Epithelial cell of prostate (primary cell): ENCODE data around the gene NAT8L.

ENCODE experiments used
- DNase-seq: peaks from one replicate; pipeline ENCODE4 v3.0.0-alpha.2; 2011; ENCODE audit warnings: low read depth, low spot score
- H3K27ac ChIP-seq: fragments of 450-650 bp; 2 replicates; pipeline ENCODE4 v1.5.1; 2017; ENCODE audit warnings: mild to moderate bottlenecking

NAT8L gene

GRCh38 chr4:2044542-2045517 is 14.3 kb upstream of the NAT8L start:
- no peak for DNase-seq
- no peak overlapping the region for H3K27ac ChIP-seq

GRCh38 chr4:2045518-2045951 is 13.6 kb upstream of the NAT8L start:
- no peak overlapping the region for H3K27ac ChIP-seq
- no peak for DNase-seq

- H3K27ac ChIP-seq: no peak overlapping the region
- no peak for DNase-seq
Observed at GRCh38 chr4:2046031-2046961, 12.8 kb upstream of the NAT8L start.

- no peak for DNase-seq
- H3K27ac ChIP-seq: no peak overlapping the region
Observed at GRCh38 chr4:2047031-2047660, 12.0 kb upstream of the NAT8L start.

GRCh38 chr4:2047781-2048581 is 11.1 kb upstream of the NAT8L start:
- H3K27ac ChIP-seq: no peak overlapping the region
- DNase-seq: no peak

- DNase-seq: no peak
- no peak overlapping the region for H3K27ac ChIP-seq
Observed at GRCh38 chr4:2048831-2049230, 10.3 kb upstream of the NAT8L start.

GRCh38 chr4:2049381-2049780 is 9.7 kb upstream of the NAT8L start:
- DNase-seq: no peak
- H3K27ac ChIP-seq: no peak overlapping the region

- DNase-seq: no peak
Observed at GRCh38 chr4:2049811-2050210, 9.3 kb upstream of the NAT8L start.

GRCh38 chr4:2051086-2051485 is 8.0 kb upstream of the NAT8L start:
- no peak for DNase-seq
- no peak overlapping the region for H3K27ac ChIP-seq

More at GRCh38 chr4:2049811-2050210, 9.3 kb upstream of the NAT8L start:
- no peak overlapping the region for H3K27ac ChIP-seq

- no peak overlapping the region for H3K27ac ChIP-seq
- DNase-seq: no peak
Observed at GRCh38 chr4:2054217-2054616, 4.9 kb upstream of the NAT8L start.

GRCh38 chr4:2057382-2058065 is 1.6 kb upstream of the NAT8L start:
- no peak for DNase-seq

GRCh38 chr4:2058264-2059045 is 672 bp upstream of the NAT8L start:
- DNase-seq: no peak
- H3K27ac ChIP-seq: no peak overlapping the region

More at GRCh38 chr4:2057382-2058065, 1.6 kb upstream of the NAT8L start:
- H3K27ac ChIP-seq: no peak overlapping the region

- no peak overlapping the region for H3K27ac ChIP-seq
- no peak for DNase-seq
Observed at GRCh38 chr4:2059726-2060602, 837 bp downstream of the NAT8L start.

GRCh38 chr4:2060611-2061185 is 1.6 kb downstream of the NAT8L start:
- DNase-seq: no peak
- no peak overlapping the region for H3K27ac ChIP-seq

GRCh38 chr4:2061186-2062131 is 2.3 kb downstream of the NAT8L start:
- DNase-seq: no peak

More at GRCh38 chr4:2061186-2062131, 2.3 kb downstream of the NAT8L start:
- no peak overlapping the region for H3K27ac ChIP-seq
